HG03457 (cell line): Measurements from ENCODE around the gene FAM237A.

Source experiments
- ATAC-seq: cut with Tn5 transposase; IDR thresholded peaks from one replicate; pipeline ENCODE4 v1.9.1; 2021; ENCODE audit warnings: moderate number of reproducible peaks; ENCODE audit not compliant: unreplicated experiment

The FAM237A gene

GRCh38 chr2:206688453-206688852 lies 46.2 kb downstream of the FAM237A start:
- no peak for ATAC-seq

- no peak for ATAC-seq
These were observed 46.7 kb downstream of the FAM237A start for GRCh38 chr2:206688990-206689389.

DNA sequence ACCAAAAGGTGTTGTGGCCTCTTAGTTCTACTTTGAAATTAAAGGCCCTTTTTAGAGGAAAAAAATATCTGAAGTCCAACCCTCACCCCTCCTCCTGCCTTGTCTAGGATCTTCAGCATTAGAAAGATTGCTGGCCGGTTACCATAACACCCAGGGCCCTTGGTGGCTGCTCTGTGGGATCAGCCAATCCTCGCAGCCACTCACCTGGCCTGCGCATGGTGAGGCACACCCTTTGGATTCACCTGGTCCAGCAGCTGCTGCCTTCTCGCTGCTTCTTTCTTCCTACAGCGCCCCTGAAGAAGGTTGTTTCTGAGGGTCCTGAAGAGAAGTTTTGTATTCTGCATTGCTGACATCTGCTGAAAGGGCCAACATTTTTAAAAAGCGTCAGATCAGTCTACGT lies 50.7 kb downstream of the FAM237A start:
- no peak for ATAC-seq

DNA sequence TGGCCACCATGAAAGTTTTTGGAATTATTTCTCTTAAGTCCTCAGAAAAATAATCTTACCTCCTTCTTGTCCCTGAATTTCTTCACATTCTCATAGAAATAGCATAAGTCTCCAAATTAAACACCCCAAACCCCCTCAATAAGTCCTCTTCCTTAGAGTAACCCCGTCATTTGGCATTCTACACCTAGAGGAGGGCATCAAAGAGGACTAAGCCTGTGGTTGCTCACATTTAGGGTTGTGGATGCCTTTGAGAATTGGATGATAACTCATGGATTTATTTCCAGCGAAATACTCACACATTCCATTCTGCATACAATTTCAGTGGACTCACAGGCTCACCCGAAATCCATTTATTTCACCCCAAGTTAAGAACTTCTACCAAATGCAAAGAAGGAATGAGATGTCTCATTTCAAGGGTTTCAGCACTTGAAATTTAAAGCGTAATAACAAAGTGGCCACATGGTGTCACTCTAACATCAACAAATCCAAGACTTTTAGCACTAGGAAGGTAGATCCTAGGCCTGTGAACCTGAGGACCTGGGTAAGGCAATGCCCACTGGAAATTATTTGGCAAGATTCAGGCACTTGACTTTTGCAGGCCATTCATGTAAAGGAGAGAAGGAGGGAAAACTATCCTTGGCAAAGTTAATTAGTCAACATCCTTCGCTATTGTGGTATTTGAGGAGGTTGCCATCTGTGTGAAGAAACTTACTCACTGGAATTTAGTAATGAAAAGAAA lies 51.3 kb downstream of the FAM237A start:
- ATAC-seq, result no peak

- no peak for ATAC-seq
These were observed 54.6 kb downstream of the FAM237A start for GRCh38 chr2:206696910-206697309.

DNA sequence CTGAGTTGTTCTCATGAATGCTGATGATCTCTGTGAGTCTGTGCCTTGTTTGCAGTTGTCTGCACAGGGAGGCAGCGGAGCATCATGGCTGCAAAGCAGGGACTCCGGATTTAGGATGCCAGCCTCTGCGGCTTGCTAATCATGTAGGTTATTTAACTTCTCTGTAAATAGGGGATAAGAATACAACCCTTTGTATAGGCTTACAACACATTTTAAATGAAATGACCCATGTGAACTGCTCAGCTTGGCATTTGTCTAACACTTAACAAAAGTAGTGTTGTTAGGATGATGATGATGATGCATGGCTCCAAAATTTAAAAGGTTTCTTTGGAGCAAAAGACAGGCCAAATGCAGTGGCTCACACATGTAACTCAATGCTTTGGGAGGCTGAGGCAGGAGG lies 56.5 kb downstream of the FAM237A start:
- no peak for ATAC-seq
